GM19452 (cell line): Measurements from ENCODE around the gene CDK14.

Source experiments
- ATAC-seq: cut with Tn5 transposase; IDR thresholded peaks from one replicate; pipeline ENCODE4 v1.9.1; 2021; ENCODE audit not compliant: unreplicated experiment

Gene CDK14

DNA sequence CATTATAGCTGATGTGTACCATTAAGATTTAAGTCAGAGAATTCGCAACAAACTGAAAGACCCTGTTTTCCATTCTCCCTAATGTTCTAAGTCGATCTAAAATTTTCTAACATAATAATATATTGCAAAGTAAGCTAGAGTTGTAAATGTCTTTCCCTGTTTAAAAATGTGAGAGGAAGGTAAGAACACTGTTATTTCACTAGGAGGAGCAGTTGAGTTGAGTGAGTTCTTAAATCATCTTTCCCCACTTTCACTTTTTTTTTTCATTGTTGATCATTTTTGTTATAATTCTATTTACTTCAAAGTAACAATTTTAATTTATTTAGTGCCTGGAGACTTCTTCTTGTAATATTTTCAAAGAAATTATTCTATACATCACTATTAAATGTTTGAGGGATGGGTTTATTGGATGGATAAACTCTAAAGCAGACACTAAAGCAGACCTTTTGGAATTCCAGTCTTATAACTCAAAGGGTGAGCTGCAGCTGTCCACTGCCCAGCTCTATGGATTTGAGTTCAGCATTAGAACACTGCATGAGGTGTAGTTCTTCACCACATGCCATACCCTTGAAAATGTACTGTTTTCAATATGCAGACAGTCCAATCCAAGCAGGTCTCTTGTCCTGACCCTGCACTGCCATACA lies 486.9 kb downstream of the CDK14 start:
- ATAC-seq = no peak

DNA sequence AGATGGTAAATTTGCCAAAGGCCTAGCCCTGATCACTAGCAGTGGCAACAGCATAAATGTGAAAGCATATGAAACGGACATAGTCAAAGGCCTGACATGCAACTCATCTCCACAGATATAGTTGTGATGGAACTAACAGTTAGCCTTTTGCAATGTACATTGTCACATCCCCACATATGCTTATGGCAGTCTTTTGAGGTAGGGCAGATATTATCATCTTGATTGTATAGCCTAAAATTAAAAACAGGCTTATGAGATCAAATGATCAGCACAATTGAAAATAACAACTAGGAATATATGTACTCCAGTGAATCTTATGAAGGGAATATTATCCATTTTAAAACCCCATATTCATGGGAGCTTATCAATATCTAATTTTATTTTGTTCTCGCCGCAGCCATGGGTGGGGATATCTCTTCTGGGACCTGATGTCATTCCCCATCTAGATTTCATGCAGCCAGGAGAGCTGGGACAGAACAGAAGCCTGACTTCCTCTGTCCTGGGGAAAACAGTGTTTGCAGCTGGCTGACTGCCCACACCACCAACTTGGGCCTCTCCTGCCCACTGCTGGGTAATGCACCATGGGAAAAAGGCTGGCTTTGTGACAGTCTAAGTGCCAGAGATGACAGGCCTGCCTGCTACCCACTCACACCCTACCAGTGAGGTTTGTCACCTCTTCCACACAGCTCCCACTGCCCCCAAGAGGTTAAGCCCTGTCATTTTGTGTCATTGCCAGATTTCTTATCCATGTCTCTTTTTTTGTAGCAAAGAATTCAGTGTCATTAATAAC lies 487.9 kb downstream of the CDK14 start:
- no peak for ATAC-seq

DNA sequence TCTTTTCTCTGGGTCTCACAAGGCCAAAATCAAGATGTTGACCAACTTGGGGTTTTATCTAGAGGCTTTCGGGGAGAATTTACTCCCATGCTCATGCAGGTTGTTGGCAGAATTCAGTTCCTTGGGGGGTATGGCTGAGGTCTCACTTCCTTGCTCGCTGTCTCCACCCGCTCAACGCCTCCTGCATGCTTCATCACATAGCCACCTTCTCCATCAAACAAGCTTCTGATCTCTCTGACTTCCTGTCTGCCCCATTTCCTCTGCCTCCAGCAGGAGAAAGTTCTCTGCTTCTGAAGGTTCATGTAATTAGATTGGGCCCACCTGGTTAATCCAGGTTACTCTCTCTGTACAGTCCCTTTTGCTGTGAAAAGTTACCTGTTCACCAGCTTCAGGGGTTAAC lies 489.1 kb downstream of the CDK14 start:
- ATAC-seq = no peak

DNA sequence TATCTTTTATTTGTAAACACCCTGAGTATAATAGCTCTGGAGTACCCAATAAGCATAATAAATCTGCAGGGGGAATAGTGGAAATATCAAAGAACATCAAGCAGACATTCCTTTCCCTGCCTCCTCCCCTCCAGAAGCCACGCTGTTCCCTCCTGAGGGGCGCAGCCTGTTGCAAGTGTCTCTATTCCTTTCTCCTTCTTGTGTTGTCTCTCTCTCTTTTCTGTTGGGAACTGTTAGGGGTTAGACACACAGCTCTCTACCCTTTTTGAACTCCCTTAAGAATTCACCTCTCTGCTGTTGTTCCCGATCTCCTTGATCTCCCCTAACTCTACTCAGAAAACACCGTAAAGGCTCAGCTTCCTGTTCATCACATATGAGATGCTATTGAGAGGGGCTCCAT lies 490.1 kb downstream of the CDK14 start:
- no peak for ATAC-seq

DNA sequence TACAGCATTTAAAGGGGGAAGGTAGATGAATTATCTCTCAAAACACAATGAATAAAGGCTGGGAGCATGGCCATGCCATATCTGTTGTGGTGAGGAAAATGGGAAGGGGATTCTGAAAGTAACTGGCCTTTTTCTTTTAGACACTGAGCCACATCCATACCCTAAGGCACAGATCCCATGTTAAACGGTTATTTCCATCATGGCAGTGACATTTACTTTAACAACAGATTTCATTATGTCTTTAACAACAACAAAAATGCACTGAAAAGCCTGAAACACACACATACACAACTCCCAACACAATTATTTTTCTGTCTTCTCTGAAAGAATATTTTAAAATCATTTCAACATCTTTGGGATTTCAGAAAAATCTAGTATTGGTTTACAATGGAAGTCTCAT lies 492.0 kb downstream of the CDK14 start:
- no peak for ATAC-seq

DNA sequence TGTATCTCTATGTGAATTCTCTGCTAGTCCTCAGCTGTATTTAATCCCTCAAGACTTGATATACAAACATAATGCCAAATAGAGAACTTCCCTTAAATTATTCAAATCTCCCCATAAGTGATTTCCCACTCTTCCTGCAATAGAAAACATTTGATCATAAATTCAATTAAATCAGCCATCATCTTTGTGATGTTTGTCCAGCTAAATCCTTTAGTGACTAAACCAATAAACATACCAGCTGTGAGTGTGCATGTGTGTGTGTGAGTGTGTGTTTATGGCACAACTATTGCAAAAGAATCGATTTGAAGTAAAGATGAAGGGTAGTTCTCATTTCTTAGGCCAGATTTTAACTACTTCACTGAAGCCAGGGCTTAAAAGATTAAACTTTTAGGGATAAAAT lies 492.6 kb downstream of the CDK14 start:
- no peak for ATAC-seq

DNA sequence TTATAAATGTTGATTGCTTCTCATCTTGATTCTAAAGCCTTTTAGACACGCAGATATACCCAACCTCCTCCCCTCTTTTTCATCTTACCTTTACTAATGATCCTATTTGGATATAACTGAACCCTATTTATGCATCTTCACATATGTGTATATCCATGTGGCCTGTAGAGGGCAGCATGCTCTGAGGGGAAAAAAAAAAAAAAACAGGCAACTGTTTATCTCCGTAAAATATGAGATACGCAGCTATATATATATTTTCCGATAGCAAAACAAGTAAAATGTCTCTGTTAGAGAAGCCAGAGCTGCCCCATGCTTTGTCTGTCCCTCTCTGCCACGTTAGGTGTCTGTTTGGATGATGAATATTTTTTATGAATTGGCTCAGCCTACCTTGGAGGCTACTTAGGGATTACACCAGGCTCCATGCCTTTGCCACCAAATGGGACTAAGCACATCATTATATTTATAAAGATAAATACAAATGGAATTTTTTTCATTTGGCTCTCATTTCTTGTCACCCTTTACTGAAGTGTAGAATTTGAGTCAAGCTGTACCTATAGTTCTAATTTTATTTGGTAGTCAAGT lies 493.4 kb downstream of the CDK14 start:
- peak; percentile 66 for ATAC-seq

DNA sequence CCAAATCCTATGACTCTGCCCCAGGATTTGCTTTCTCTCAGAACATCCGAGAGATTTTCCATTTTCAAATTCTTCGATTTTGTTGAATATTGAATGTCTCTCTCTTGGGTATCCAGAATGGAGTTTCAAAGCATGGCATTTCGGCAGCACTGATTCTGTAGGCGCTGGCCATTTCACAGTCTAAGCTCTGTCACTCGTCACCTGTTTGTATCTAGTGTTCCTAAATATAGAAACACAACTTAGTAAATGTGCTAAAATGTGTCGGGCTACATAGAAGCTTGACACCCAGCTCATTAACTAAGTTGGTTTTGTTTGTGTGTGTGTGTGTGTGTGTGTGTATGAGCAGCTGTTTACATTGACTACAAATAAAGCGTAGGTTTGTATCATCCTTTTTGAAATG lies 494.6 kb downstream of the CDK14 start:
- no peak for ATAC-seq

DNA sequence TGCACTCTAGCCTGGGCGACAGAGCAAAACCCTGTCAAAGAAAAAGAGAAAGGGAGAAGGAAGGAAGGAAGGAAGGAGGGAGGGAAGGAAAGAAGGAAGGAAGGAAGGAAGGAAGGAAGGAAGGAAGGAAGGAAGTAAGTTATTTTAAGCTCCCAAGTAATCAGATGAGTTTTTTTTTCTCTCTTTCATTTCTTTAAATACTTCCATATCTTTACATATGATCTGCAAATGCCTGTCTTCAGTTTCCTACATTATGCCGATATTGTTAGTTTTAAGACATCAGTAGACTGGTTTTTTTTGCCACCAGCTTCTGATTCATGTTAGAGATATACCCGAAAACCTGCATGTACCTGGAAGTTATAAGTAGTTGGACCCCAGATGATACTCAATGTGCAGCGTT lies 495.5 kb downstream of the CDK14 start:
- no peak for ATAC-seq

DNA sequence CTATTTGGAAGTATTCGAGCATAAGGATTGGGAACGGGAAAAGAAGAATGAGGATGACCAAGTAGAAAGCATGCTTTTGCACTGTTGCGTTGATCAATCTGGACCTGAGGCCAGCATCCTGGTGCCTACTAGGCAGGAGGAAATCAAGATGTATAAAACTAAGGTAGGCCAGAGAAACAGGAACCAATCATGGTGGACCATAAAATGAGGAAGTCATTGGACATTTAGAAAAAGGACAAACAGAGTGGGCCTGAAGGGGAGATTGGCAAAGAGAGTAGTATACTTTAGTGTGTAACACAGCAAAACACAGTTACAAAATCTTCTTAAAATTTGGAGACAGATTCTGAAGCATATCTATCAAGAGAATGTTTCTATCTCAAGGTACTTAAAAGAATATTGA lies 497.1 kb downstream of the CDK14 start:
- ATAC-seq = no peak

DNA sequence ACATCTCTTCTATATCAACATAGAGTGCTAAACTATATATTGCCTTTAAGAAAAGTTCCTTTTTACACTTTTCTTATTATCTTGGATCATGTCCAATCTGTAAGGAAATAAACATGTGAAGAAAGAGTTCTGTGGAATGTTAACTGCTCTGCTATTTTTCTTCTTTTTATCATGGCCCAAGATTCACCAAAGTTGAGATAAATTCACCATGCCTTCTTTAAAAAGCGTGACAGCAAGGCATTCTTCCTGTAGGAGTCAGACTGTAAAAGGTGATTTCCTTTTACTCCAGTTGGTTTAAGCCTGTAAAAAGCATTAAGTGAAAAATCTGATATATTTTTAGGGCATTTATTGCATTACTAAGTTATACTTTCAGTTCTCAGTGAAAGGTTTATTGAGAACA lies 502.4 kb downstream of the CDK14 start:
- no peak for ATAC-seq

DNA sequence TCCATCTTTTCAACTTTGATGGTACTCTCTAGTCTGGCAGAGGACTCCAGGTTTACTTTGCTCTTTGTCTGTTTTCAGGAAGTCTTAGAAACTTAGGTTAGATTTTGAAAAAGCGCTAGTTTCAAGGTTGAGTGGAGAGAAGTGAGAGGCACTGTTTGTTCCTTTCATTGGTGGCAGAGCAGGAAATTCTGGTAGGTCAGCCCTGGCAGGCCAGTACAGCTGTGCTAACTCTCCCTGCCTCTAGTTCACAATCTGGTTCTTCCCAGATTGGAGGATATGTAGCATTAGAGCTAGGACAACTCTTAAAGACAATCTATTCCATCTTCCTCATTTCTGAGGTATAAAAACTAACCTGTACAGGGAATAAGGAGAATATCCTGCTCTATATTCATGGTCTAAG lies 507.2 kb downstream of the CDK14 start:
- ATAC-seq = no peak

DNA sequence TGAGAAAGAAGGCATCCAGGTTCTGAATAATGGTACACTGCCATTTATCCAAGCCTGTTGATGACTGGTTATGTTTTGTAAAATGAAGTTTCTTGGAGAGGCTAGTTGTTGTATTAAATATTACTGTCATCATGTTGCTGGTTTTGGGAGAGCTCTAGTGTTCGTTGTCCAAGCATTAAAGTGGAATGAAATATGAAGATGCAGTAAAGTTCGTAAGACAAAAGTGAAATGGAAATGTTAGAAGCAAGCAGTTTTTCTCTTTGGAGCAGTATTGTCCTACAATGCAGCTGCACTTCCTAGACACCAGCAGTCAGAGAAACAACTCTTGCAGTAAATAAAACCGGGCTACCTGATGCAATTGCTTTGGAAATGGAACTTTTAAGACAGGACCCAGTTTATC lies 511.3 kb downstream of the CDK14 start:
- no peak for ATAC-seq

DNA sequence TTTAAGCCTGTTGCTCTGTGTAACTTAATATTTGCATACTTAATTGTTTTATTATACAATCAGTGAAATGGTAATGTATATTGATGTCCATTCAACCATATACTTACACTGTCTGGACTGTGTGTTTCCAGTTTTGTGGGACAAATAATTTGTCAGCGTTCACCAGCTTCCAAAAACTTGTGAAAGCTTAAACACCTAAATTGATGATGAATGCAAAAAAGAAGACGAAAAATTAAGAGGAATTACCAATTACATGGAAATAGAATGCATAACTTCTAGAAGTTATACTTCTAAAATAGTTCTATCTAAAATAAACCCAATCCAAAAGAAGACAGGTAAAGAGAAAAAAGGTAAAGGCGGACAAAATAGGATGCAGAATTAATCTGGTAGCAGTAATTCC lies 513.1 kb downstream of the CDK14 start:
- ATAC-seq = no peak

DNA sequence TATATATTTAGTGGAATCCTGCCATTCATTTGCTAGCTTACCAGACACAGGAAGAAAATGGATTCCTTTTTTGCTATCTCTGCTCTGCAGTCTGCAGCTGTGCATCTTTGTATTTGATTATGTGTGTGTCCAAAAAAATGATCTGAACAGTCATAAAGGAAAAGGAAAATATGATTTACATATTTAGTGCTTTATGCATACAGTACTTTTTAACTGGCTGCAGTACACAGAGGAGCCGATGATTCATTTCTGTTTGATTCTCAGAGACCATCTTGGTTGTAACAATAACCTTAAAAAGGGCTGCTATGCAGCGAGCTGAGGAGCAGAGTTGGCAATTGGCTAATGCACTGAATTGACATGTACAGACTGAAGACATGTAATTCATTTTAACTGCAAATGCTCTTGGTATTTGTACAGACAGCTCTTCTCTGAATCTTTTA lies 516.8 kb downstream of the CDK14 start:
- no peak for ATAC-seq

DNA sequence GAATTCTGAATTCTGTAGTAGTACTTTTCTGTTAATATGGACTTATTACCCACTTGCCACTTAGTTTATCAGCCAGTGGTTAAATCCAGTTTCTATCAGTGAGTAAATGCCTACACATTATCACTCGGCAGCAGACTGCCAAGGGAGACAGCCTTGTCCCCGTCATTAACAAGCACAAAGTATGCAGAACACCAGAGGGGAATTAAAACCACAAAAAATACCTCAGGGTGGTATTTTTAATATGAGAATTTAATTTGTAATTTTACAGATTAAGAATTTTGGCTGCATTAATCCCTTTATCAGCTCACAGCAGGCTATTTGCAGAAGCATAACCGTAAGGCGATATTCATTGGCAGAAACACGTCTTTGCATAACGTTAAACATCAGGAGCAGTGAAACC lies 518.1 kb downstream of the CDK14 start:
- no peak for ATAC-seq

DNA sequence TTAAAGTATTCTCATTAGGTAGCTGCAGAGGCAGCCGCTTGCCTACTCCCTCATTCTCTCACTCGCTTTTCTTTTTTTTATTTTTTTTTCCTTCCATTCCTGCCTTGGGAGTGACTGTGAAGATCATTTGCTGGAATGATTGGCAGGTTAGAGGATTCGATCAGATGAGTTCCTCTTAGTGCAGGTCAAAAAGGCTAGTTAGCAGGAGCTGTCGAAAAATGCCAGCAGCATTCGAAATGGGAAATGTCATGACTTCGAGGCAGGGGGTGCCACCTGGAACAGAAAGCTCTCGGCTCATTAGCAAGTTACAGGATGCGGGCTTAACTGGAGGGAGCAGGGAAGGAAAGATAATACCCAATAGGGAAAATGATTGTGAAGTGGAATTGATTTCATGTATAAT lies 530.6 kb downstream of the CDK14 start:
- no peak for ATAC-seq

DNA sequence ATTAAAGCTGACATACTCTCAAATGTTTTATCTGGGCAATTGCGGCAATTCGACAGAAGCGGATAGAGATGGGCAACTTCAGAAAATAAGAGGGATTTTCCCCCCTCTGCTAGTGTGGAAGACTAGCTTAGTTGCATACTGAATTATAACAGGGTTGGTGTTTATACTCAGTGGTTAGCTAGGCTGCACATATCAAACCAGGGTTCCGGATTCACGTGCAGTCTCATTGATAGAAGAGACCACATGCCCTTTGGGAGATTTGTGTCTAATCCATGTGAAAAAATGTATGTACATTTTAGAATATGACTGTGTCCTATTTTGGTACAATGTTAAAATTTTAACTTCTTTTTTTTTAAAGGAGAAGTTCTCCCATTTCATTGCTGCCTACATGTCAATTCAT lies 531.2 kb downstream of the CDK14 start:
- ATAC-seq = no peak

DNA sequence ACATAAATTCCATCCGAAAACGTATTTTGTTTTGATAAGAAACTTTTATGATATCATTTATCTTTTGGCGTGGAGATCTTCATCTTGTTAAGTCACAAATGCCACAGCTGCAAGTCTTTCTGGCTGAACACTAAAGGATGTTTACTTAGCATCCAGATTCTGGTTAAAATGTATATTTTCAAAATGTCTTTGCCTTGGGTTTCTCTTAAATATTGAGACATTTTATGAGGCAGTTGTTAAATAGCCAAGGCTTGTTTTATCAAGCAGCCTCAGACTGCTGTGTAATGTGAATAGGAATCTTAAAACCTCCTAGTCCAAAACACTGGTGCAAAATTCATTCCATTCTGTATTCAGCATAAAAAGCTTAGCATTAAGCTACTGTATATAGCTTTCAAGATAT lies 531.8 kb downstream of the CDK14 start:
- no peak for ATAC-seq

DNA sequence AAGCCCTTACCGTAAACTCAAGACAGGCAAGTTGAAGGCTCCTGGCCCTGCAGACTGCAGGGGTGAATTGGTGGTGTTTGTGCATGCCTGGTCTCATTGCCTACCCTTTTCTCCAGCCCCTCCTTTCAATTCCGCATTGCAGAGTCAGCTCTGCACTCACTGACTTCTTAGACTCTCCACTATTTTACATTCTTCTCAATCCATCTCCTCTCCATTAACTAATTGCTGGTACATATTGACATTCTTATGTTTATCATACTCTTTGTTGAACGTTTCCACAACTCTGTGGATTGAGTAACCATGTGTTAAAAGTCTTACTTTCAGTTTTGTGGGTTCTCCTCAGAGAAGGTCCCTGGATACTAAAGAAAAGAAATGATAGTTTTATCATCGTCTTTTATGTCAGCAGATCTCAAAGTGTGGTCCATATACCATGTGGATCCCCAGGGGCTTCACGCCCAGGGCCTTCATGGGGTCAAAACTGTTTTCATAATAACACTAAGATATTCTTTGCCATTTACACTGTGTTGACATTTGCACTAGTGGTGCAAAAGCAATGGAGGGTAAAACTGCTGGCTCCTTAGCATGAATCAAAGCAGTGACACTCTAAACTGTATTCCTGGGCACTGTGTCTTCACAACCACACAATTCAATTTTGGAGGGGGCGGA lies 532.7 kb downstream of the CDK14 start:
- no peak for ATAC-seq

DNA sequence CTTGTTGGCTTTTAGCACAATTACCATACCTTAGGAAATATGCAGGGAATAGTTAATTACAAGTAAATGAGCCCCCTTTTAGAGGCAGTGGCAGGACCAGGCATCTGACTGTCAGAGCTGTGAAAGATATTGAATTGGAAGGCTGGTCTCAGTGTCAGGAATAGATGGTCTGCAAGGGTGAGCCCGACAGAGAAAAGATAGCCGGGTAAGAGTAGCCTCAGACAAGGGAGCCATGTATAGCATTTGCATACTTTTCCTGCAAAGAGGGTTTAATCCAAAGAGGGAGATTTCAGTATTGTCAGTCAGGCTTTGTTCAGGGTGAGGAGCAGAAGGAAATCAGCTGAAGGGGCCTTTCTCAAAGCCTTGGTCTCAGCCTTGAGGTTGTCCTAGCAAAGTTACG lies 539.2 kb downstream of the CDK14 start:
- no peak for ATAC-seq
